GM12878 (cell line): Measurements from ENCODE around the gene GLI1. TPM values are rescaled to one million over a fixed set of nuclear protein-coding genes. Genes with fewer than 3 reads are reported as not detected.

Source experiments
- ATAC-seq: fragments of 200-7000 bp; cut with Tn5 transposase; 3 replicates; pipeline ENCODE4 v1.9.1; 2020; ENCODE audit warnings: mild to moderate bottlenecking, moderate library complexity
- BruUV-seq: library from RNA; stranded (reverse); fragments of 400-500 nt; replicated peaks from 2 replicates; lab custom pipeline; 2021; lab: Mats Ljungman, UMichigan
- CTCF ChIA-PET: fragments of 300-600 bp; sonication (Branson Sonifier 250); formaldehyde crosslinking; extraction: SDS; loops from one replicate; lab custom pipeline; 2021; ENCODE audit warnings: inconsistent platforms; lab: Yijun Ruan, JAX
- POLR2A ChIA-PET: fragments of 350-600 bp; formaldehyde crosslinking; extraction: SDS; loops from one replicate; lab custom pipeline; 2021; ENCODE audit warnings: inconsistent platforms; lab: Charles Lee
- RAD21 ChIA-PET: fragments of 300-600 bp; sonication (Branson Sonifier 250); formaldehyde crosslinking; loops from one replicate; lab custom pipeline; 2023; ENCODE audit warnings: antibody characterized with exemption; ENCODE audit not compliant: unreplicated experiment; lab: Charles Lee
- SMC1A ChIA-PET: fragments of 300-600 bp; sonication (Branson Sonifier 250); formaldehyde crosslinking; loops from one replicate; lab custom pipeline; 2023; ENCODE audit not compliant: unreplicated experiment, uncharacterized antibody; lab: Charles Lee
- DNase-seq: peaks from one replicate; pipeline ENCODE4 v3.0.0-alpha.2; 2011; ENCODE audit warnings: low read depth, low spot score
- FAIRE-seq: peaks from 3 replicates; lab custom pipeline; 2011; peaks lifted over from hg19 to GRCh38; lab: Jason Lieb, UNC
- H2AFZ ChIP-seq: 2 replicates; pipeline ENCODE4 v1.6.0; 2011; ENCODE audit warnings: low read depth, low read length, control low read depth; ENCODE audit not compliant: control insufficient read depth
- H3K27ac ChIP-seq: 2 replicates; pipeline ENCODE4 v1.5.1; 2011; ENCODE audit warnings: control low read depth; ENCODE audit not compliant: control insufficient read depth, insufficient read depth
- H3K27me3 ChIP-seq, 2 experiments: replicated peaks in 1 of 2; 2 replicates each; pipeline versions ENCODE4 v1.6.0 to v1.6.1; 2011; ENCODE audit warnings: low read length in 1 of 2; ENCODE audit not compliant: control insufficient read depth in 2 of 2, insufficient read depth in 2 of 2
- H3K36me3 ChIP-seq, 2 experiments: 2 replicates each; pipeline ENCODE4 v1.5.1; 2011; ENCODE audit warnings: low read length in 1 of 2; ENCODE audit not compliant: control insufficient read depth in 2 of 2, insufficient read depth in 2 of 2
- H3K4me1 ChIP-seq: 2 replicates; pipeline ENCODE4 v1.6.1; 2011; ENCODE audit warnings: mild to moderate bottlenecking, low read length, moderate library complexity, mixed read lengths; ENCODE audit not compliant: control insufficient read depth, insufficient read depth
- H3K4me2 ChIP-seq: 2 replicates; pipeline ENCODE4 v1.6.0; 2011; ENCODE audit warnings: control low read depth; ENCODE audit not compliant: control insufficient read depth, insufficient read depth
- H3K4me3 ChIP-seq: fragments of 200-600 bp; sonication (generic); 2 replicates; pipeline ENCODE4 v1.5.1; 2016
- H3K79me2 ChIP-seq: 2 replicates; pipeline ENCODE4 v1.6.0; 2011; ENCODE audit warnings: low read length; ENCODE audit not compliant: control insufficient read depth, insufficient read depth
- H3K9ac ChIP-seq: 2 replicates; pipeline ENCODE4 v1.8.0; 2011; ENCODE audit warnings: low read length, control low read depth, mixed read lengths; ENCODE audit not compliant: control insufficient read depth, insufficient read depth
- H3K9me3 ChIP-seq: replicated peaks from 3 replicates; pipeline ENCODE4 v1.5.1; 2011; ENCODE audit warnings: mild to moderate bottlenecking, low read length; ENCODE audit not compliant: control insufficient read depth, insufficient read depth
- H4K20me1 ChIP-seq: 2 replicates; pipeline ENCODE4 v1.6.0; 2011; ENCODE audit not compliant: control insufficient read depth, insufficient read depth
- BACH1 ChIP-seq: fragments of 450-650 bp; IDR thresholded peaks from 2 replicates; pipeline ENCODE4 v1.6.1; 2017; ENCODE audit warnings: mild to moderate bottlenecking, borderline replicate concordance
- CHD2 ChIP-seq: IDR thresholded peaks from 2 replicates; pipeline ENCODE4 v1.6.1; 2011; ENCODE audit warnings: low read depth, low read length, improper control_type of control experiment, borderline replicate concordance
- EED ChIP-seq: sonication (generic); IDR thresholded peaks from 2 replicates; pipeline ENCODE4 v1.6.1; 2016; ENCODE audit warnings: antibody characterized with exemption, low read depth
- EGR1 ChIP-seq, 2 experiments: IDR thresholded peaks; 1 replicate in 1 of 2; 2 replicates in 1 of 2; pipeline ENCODE4 v1.6.1; 2011 to 2012; ENCODE audit warnings: low read depth in 2 of 2, low read length in 2 of 2, borderline replicate concordance in 1 of 2, mild to moderate bottlenecking in 1 of 2, moderate library complexity in 1 of 2
- ETV6 ChIP-seq, 2 experiments: fragments of 450-650 bp in 1 of 2; IDR thresholded peaks in 1 of 2; conservative IDR thresholded peaks in 1 of 2; 2 replicates each; pipeline ENCODE4 v1.6.1; 2014; ENCODE audit warnings: antibody characterized with exemption in 1 of 2, borderline replicate concordance in 1 of 2, low read depth in 1 of 2, mild to moderate bottlenecking in 1 of 2, moderate library complexity in 1 of 2
- EZH2 ChIP-seq: IDR thresholded peaks from 2 replicates; pipeline ENCODE4 v1.6.1; 2012; ENCODE audit warnings: low read depth, mild to moderate bottlenecking, control low read depth, inconsistent platforms, low read length, borderline replicate concordance; ENCODE audit not compliant: control insufficient read depth
- HDGF ChIP-seq: fragments of 450-650 bp; IDR thresholded peaks from 2 replicates; pipeline ENCODE4 v1.6.1; 2016; ENCODE audit warnings: antibody characterized with exemption
- IKZF1 ChIP-seq: fragments of 450-650 bp; conservative IDR thresholded peaks from 2 replicates; pipeline ENCODE4 v1.6.1; 2017; ENCODE audit warnings: antibody characterized with exemption, mild to moderate bottlenecking
- KDM1A ChIP-seq: fragments of 200-600 bp; sonication (generic); IDR thresholded peaks from 2 replicates; pipeline ENCODE4 v1.6.1; 2016; ENCODE audit warnings: borderline replicate concordance
- MEF2A ChIP-seq: IDR thresholded peaks from 2 replicates; pipeline ENCODE4 v1.6.1; 2011; ENCODE audit warnings: low read depth, mild to moderate bottlenecking, low read length, moderate library complexity; ENCODE audit not compliant: insufficient read depth
- NR2F1 ChIP-seq: fragments of 450-650 bp; conservative IDR thresholded peaks from 2 replicates; pipeline ENCODE4 v1.6.1; 2017; ENCODE audit warnings: mild to moderate bottlenecking
- POLR2A ChIP-seq: IDR thresholded peaks from 2 replicates; pipeline ENCODE4 v1.6.1; 2011; ENCODE audit warnings: low read depth, mild to moderate bottlenecking, low read length
- RFX5 ChIP-seq: IDR thresholded peaks from 2 replicates; pipeline ENCODE4 v1.6.1; 2011; ENCODE audit warnings: low read depth, low read length, improper control_type of control experiment
- RUNX3 ChIP-seq: IDR thresholded peaks from 2 replicates; pipeline ENCODE4 v1.6.1; 2012; ENCODE audit warnings: low read length, inconsistent platforms
- SPI1 ChIP-seq: IDR thresholded peaks from 2 replicates; pipeline ENCODE4 v1.6.1; 2011; ENCODE audit warnings: low read depth, mild to moderate bottlenecking, low read length, moderate library complexity, borderline replicate concordance; ENCODE audit not compliant: insufficient read depth
- SREBF1 ChIP-seq: IDR thresholded peaks from 2 replicates; pipeline ENCODE4 v1.6.1; 2012; ENCODE audit warnings: mild to moderate bottlenecking, low read length
- TARDBP ChIP-seq: IDR thresholded peaks from 2 replicates; pipeline ENCODE4 v1.6.1; 2016; ENCODE audit warnings: borderline replicate concordance
- ZNF207 ChIP-seq: fragments of 450-650 bp; IDR thresholded peaks from 2 replicates; pipeline ENCODE4 v1.6.1; 2014; ENCODE audit warnings: antibody characterized with exemption, mild to moderate bottlenecking, borderline replicate concordance
- WGBS: methylation state at CpG from one replicate; pipeline ENCODE4 v1.1.6; 2016; ENCODE audit warnings: low lambda C conversion rate; ENCODE audit not compliant: insufficient replicate concordance, insufficient coverage; ENCODE audit errors: missing lambda C conversion rate; 5-methylcytosine and 5-hydroxymethylcytosine counted together
- in situ Hi-C: fragments of 300-500 bp; cut with MboI; formaldehyde crosslinking; loops from 9 replicates; pipeline ENCODE4 v1.14.3; 2018; ENCODE audit warnings: mixed read lengths
- intact Hi-C: fragments of 100-400 bp; cut with micrococcal nuclease; formaldehyde crosslinking; loops from one replicate; pipeline ENCODE4 v1.14.2; 2022; ENCODE audit not compliant: unreplicated experiment
- polyA plus RNA-seq, 11 experiments: library from polyadenylated mRNA; depleted of rRNA in 4 of 11; unstranded in 6 of 11; stranded (reverse) in 5 of 11; fragments of >200 nt; fragmentation: Nextera tagmentation in 4 of 11; fragmentation: Illumina TruSeq in 1 of 11; extraction: Ambion mirVana in 4 of 11; extraction: Trizol in 1 of 11; gene quantifications; 1 replicate in 1 of 11; 2 replicates in 10 of 11; pipeline versions ENCODE4 v1.2.1 to v1.2.3, GENCODE V29; 2011 to 2016; ENCODE audit warnings: inconsistent platforms in 2 of 11, missing spikeins in 2 of 11, low read depth in 1 of 11
- total RNA-seq, 4 experiments: library from RNA; depleted of rRNA in 3 of 4; stranded (reverse); fragments of >200 nt in 3 of 4; fragmentation: Illumina TruSeq in 1 of 4; extraction: Trizol in 1 of 4; gene quantifications; 2 replicates each; pipeline versions ENCODE4 v1.2.1 to v1.2.3, GENCODE V29; 2013 to 2021
- TF ChIP-seq, protein P1 (sequence below): fragments of 450-650 bp; IDR thresholded peaks from 2 replicates; pipeline ENCODE4 v1.6.1; 2017; ENCODE audit warnings: mild to moderate bottlenecking, moderate library complexity

Gene GLI1
- total and polyA plus RNA-seq, 10 of the 15 experiments (the other 5 are each of a cell fraction or from before 2014, with no cell fraction given), result 0.27 to 1.2 (median 0.49) TPM

DNA sequence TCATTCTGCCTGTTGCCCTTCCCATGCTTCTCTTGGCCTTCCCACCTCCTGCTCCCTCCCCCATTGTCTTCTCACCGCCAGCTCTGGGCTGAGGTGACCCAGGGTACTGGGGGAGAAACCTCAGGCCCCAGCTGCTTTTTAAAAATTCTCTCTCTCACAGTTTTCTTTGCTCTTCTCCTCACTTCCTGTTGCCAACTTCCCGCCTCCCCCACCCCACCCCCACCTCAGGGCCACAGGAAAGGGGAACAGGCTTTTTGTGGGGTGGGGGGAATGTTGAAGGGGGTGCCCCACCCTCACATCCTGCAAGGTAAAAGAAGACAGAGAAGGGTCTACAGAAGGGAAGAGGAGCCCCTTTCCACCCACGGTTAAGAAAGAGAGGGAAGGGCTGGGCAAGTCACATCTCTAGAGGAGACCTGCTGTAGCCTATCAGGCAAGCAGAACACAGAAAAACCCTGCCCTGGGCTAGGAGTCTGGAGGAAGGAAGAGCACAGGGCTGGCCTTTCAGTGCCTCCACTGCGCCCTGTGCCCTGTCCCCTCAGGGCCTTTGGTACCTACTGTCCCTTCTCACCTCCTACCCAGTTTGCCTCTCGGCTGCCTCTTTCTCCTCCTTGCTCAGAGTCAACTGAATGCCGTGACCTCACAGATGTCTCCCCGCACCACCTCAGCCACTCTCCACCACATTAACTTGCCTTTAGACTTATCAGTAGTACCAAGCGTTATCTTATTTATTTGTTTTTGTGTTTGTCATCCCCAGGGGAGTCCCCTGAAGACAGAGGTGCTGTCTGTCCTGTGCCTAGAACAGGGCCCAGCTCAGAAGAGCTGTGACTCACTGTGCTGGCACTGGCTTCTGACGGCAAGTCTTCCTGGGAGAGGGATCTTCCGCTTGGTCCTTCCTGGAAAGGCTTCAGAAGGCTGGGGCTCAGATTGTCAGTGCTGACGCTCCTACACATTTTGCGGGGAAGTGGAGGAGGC is 18.4 kb downstream of the GLI1 start:
- ATAC-seq, result peak; percentile 62
- peak overlapping the region; percentile 76 for H2AFZ ChIP-seq
- TF ChIP-seq MEF2A (no peak), BACH1 (0 out of 2 replicates have a peak, but pooled peaks have one; percentile 29), TARDBP (no peak), HDGF (peak; percentile 62; the same call in 1 of the 2 replicates), KDM1A (no peak), RFX5 (no peak), EZH2 (no peak), EGR1 (IDR thresholded peaks at IDR 0.05; ENCODE audit: borderline replicate concordance in 1 of 2, low read depth in 2 of 2, low read length in 2 of 2) (0 out of 3 replicates have a peak, but pooled peaks of 1 of the 2 experiments have one; percentile 37), SPI1 (peak; percentile 51; the same call in 1 of the 2 replicates), EED (peak; percentile 45; the same call in 1 of the 2 replicates), ETV6 (conservative IDR thresholded peaks at IDR 0.05 in 1 of 2, IDR thresholded peaks at IDR 0.05 in 1 of 2; ENCODE audit: borderline replicate concordance in 1 of 2, low read depth in 1 of 2) (no peak), RUNX3 (peak; percentile 42; the same call in 1 of the 2 replicates), ZNF207 (no peak), POLR2A (peak; percentile 68), CHD2 (peak; percentile 23; the same call in 1 of the 2 replicates), SREBF1 (no peak), NR2F1 (peak; percentile 28; the same call in 1 of the 2 replicates), IKZF1 (peak; percentile 54; the same call in 1 of the 2 replicates)
- TF ChIP-seq, protein P1, sequence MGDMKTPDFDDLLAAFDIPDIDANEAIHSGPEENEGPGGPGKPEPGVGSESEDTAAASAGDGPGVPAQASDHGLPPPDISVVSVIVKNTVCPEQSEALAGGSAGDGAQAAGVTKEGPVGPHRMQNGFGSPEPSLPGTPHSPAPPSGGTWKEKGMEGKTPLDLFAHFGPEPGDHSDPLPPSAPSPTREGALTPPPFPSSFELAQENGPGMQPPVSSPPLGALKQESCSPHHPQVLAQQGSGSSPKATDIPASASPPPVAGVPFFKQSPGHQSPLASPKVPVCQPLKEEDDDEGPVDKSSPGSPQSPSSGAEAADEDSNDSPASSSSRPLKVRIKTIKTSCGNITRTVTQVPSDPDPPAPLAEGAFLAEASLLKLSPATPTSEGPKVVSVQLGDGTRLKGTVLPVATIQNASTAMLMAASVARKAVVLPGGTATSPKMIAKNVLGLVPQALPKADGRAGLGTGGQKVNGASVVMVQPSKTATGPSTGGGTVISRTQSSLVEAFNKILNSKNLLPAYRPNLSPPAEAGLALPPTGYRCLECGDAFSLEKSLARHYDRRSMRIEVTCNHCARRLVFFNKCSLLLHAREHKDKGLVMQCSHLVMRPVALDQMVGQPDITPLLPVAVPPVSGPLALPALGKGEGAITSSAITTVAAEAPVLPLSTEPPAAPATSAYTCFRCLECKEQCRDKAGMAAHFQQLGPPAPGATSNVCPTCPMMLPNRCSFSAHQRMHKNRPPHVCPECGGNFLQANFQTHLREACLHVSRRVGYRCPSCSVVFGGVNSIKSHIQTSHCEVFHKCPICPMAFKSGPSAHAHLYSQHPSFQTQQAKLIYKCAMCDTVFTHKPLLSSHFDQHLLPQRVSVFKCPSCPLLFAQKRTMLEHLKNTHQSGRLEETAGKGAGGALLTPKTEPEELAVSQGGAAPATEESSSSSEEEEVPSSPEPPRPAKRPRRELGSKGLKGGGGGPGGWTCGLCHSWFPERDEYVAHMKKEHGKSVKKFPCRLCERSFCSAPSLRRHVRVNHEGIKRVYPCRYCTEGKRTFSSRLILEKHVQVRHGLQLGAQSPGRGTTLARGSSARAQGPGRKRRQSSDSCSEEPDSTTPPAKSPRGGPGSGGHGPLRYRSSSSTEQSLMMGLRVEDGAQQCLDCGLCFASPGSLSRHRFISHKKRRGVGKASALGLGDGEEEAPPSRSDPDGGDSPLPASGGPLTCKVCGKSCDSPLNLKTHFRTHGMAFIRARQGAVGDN, result 0 out of 2 replicates have a peak, but pooled peaks have one; percentile 46

More for the DNA sequence above, 18.4 kb downstream of the GLI1 start:
- POLR2A ChIA-PET, result interaction anchor here (0.6 to 2.5 kb wide), 13 partner anchors 8 to 267 kb away, joined by 3 to 16 read pairs (median 8); partner anchors contain the start of genes DDIT3, INHBE and TSPAN31
- peaks cover 1 to 17% of the 10 kb centered on the region in 2 experiments for H3K36me3 ChIP-seq
- 10% methylated on average over 11 of the region's 12 CpGs for WGBS
- peaks cover 34% of the 10 kb centered on the region for H3K4me1 ChIP-seq
- in situ Hi-C loops, result no loop called here
- DNase-seq, result peak; percentile 41
- H3K27me3 ChIP-seq, result no peaks in the 10 kb centered on the region
- peak overlapping the region; percentile 99 for H3K4me2 ChIP-seq
- FAIRE-seq, result no peak
- CTCF ChIA-PET, result interaction anchor here (0.7 to 8.1 kb wide), 14 partner anchors 8 to 264 kb away, joined by 3 to 114 read pairs (median 7); partner anchors contain the start of genes DDIT3, GLI1 and INHBE
- RAD21 ChIA-PET, result interaction anchor here (0.7 to 2.0 kb wide), 11 partner anchors 15 to 267 kb away, joined by 3 to 15 read pairs (median 4); partner anchors contain the start of genes DCTN2, DDIT3, GLI1 and INHBE
- H4K20me1 ChIP-seq, result no peaks in the 10 kb centered on the region
- peaks cover 44% of the 10 kb centered on the region for H3K79me2 ChIP-seq
- BruUV-seq, result no TSS peak
- intact Hi-C loops, result loop anchor here (5.0 to 10.0 kb wide), 2 partner anchors 44 to 277 kb away; partner anchors contain the start of genes CDK4, DDIT3, MARCHF9 and MBD6
- peak overlapping the region; percentile 74 for H3K9ac ChIP-seq
- H3K27ac ChIP-seq, result peak overlapping the region; percentile 85
- SMC1A ChIA-PET, result interaction anchor here (0.6 to 2.7 kb wide), 11 partner anchors 12 to 69 kb away, joined by 3 to 18 read pairs (median 8); partner anchors contain the start of genes DCTN2, DDIT3 and GLI1
- peak overlapping the region; percentile 92 for H3K4me3 ChIP-seq
- no peaks in the 10 kb centered on the region for H3K9me3 ChIP-seq
